Measurements from ENCODE around the gene PAX2.
"Not testable (repeated sequence)": the region's sequence is repeated elsewhere in the genome, so short reads cannot be mapped to it uniquely, and the experiment has no call there.

PAX2 gene

GRCh38 chr10:100744987-100745881 is at the start of gene PAX2:
TSS of gene PAX2 (plus strand) at chr10:100745582. CDS start at chr10:100746261, 679 bp downstream.
- no peak for FAIRE-seq

GRCh38 chr10:100696477-100696901 is 48.9 kb upstream of the PAX2 start:
- FAIRE-seq, result no peak

- no peak for FAIRE-seq
Measured at GRCh38 chr10:100697070-100697469, 48.3 kb upstream of the PAX2 start.

GRCh38 chr10:100697631-100698030 is 47.8 kb upstream of the PAX2 start:
- FAIRE-seq, result no peak

GRCh38 chr10:100701704-100702103 is 43.7 kb upstream of the PAX2 start:
- not testable (repeated sequence) for FAIRE-seq

GRCh38 chr10:100705139-100705538 is 40.2 kb upstream of the PAX2 start:
- FAIRE-seq, result no peak

- FAIRE-seq, result no peak
Measured at GRCh38 chr10:100707261-100707848, 38.0 kb upstream of the PAX2 start.

GRCh38 chr10:100709146-100710082 is 36.0 kb upstream of the PAX2 start:
- FAIRE-seq, result no peak

GRCh38 chr10:100710151-100710871 is 35.1 kb upstream of the PAX2 start:
- no peak for FAIRE-seq

- no peak for FAIRE-seq
Measured at GRCh38 chr10:100713049-100713858, 32.1 kb upstream of the PAX2 start.

GRCh38 chr10:100713859-100714565 is 31.4 kb upstream of the PAX2 start:
- no peak for FAIRE-seq

- FAIRE-seq, result no peak
Measured at GRCh38 chr10:100714566-100714950, 30.8 kb upstream of the PAX2 start.

- FAIRE-seq, result no peak
Measured at GRCh38 chr10:100715101-100715444, 30.3 kb upstream of the PAX2 start.

GRCh38 chr10:100715445-100716385 is 29.7 kb upstream of the PAX2 start:
- FAIRE-seq, result no peak

GRCh38 chr10:100717166-100717565 is 28.2 kb upstream of the PAX2 start:
- no peak for FAIRE-seq

- FAIRE-seq, result no peak
Measured at GRCh38 chr10:100718197-100718742, 27.1 kb upstream of the PAX2 start.

GRCh38 chr10:100723180-100723579 is 22.2 kb upstream of the PAX2 start:
- FAIRE-seq, result no peak

- FAIRE-seq, result no peak
Measured at GRCh38 chr10:100723770-100724530, 21.4 kb upstream of the PAX2 start.
